K562 (cell line): ENCODE results near the gene C6orf89. TPM values are rescaled to one million over a fixed set of nuclear protein-coding genes. Genes with fewer than 3 reads are reported as not detected.

Experiments used
- BDP1 ChIP-seq: IDR thresholded peaks from 3 replicates; pipeline ENCODE4 v1.6.1; 2011; ENCODE audit not compliant: insufficient read length, insufficient read depth
- BRD9 ChIP-seq: fragments of 450-650 bp; IDR thresholded peaks from 2 replicates; pipeline ENCODE4 v1.6.1; 2018; ENCODE audit warnings: low read depth; ENCODE audit not compliant: partially characterized antibody
- CREM ChIP-seq: IDR thresholded peaks from 2 replicates; pipeline ENCODE4 v1.6.1; 2014; ENCODE audit warnings: antibody characterized with exemption, low read depth
- CTCF ChIP-seq, 3 experiments: IDR thresholded peaks in 2 of 3; conservative IDR thresholded peaks in 1 of 3; 2 replicates each; pipeline ENCODE4 v1.5.1; 2011 to 2012; ENCODE audit warnings: low read length in 3 of 3, mild to moderate bottlenecking in 3 of 3, control low read depth in 2 of 3, improper control_type of control experiment in 1 of 3, inconsistent platforms in 1 of 3, low read depth in 1 of 3, mixed read lengths in 1 of 3, moderate library complexity in 1 of 3; ENCODE audit not compliant: insufficient read depth in 2 of 3
- HEY1 ChIP-seq: fragments of 250-450 bp; sonication (Bioruptor Pico); IDR thresholded peaks from 2 replicates; pipeline ENCODE4 v1.5.0; 2020; ENCODE audit warnings: mild to moderate bottlenecking, moderate library complexity, borderline replicate concordance
- HSF4 ChIP-seq: fragments of 250-450 bp; sonication (Bioruptor Pico); IDR thresholded peaks from 2 replicates; pipeline ENCODE4 v2.1.2; 2022; ENCODE audit warnings: mild to moderate bottlenecking, moderate library complexity, borderline replicate concordance
- KLF10 ChIP-seq: fragments of 250-450 bp; sonication (Bioruptor Pico); IDR thresholded peaks from 2 replicates; pipeline ENCODE4 v1.6.1; 2021; ENCODE audit warnings: matching md5 sums
- MITF ChIP-seq: IDR thresholded peaks from 2 replicates; pipeline ENCODE4 v1.6.1; 2014; ENCODE audit warnings: antibody characterized with exemption
- MLLT1 ChIP-seq, 2 experiments: fragments of 450-650 bp; IDR thresholded peaks; 2 replicates each; pipeline ENCODE4 v1.6.1; 2016
- RUNX1 ChIP-seq: sonication (generic); IDR thresholded peaks from 2 replicates; pipeline ENCODE4 v1.6.1; 2016; ENCODE audit warnings: antibody characterized with exemption, low read depth
- SMARCA4 ChIP-seq: fragments of 450-650 bp; IDR thresholded peaks from 2 replicates; pipeline ENCODE4 v1.6.1; 2016
- SMARCA5 ChIP-seq: fragments of 450-650 bp; IDR thresholded peaks from 2 replicates; pipeline ENCODE4 v1.6.1; 2016
- SREBF2 ChIP-seq: sonication (generic); formaldehyde crosslinking; IDR thresholded peaks from 2 replicates; pipeline ENCODE4 v1.4.0; 2020; ENCODE audit warnings: mild to moderate bottlenecking, missing genetic modification reagents
- ZFP91 ChIP-seq: sonication (generic); formaldehyde crosslinking; IDR thresholded peaks from 2 replicates; pipeline ENCODE4 v1.8.0; 2022; ENCODE audit warnings: mild to moderate bottlenecking, missing genetic modification reagents
- ZNF23 ChIP-seq: fragments of 250-450 bp; sonication (Bioruptor Pico); IDR thresholded peaks from 2 replicates; pipeline ENCODE4 v1.4.0; 2020; ENCODE audit warnings: mild to moderate bottlenecking
- ZNF584 ChIP-seq: fragments of 200-800 bp; sonication (Bioruptor generic); IDR thresholded peaks from 2 replicates; pipeline ENCODE4 v1.6.1; 2016; ENCODE audit warnings: low read depth, mild to moderate bottlenecking, missing genetic modification characterization, missing compliant biosample characterization
- ZNF639 ChIP-seq, 2 experiments: fragments of 200-800 bp in 1 of 2; sonication (Bioruptor generic) in 1 of 2; sonication (generic) in 1 of 2; formaldehyde crosslinking in 1 of 2; IDR thresholded peaks in 1 of 2; conservative IDR thresholded peaks in 1 of 2; 2 replicates each; pipeline versions ENCODE4 v1.5.0 to v1.6.1; 2016 to 2020; ENCODE audit warnings: missing compliant biosample characterization in 1 of 2, missing genetic modification characterization in 1 of 2, missing genetic modification reagents in 1 of 2
- ZNF699 ChIP-seq: fragments of 250-450 bp; sonication (Bioruptor Pico); IDR thresholded peaks from 2 replicates; pipeline ENCODE4 v1.8.0; 2021; ENCODE audit warnings: mild to moderate bottlenecking, moderate library complexity; ENCODE audit not compliant: insufficient replicate concordance
- ZNF778 ChIP-seq: fragments of 450-650 bp; formaldehyde crosslinking; IDR thresholded peaks from 2 replicates; pipeline ENCODE4 v1.4.0; 2020; ENCODE audit warnings: mild to moderate bottlenecking, moderate library complexity
- polyA plus RNA-seq, 8 experiments: library from polyadenylated mRNA; depleted of rRNA in 4 of 8; stranded (reverse) in 5 of 8; unstranded in 3 of 8; fragments of >200 nt; fragmentation: Nextera tagmentation in 2 of 8; fragmentation: Illumina TruSeq in 1 of 8; extraction: Ambion mirVana in 2 of 8; extraction: Trizol in 1 of 8; gene quantifications; 2 replicates each; pipeline versions ENCODE4 v1.2.1 to v1.2.3, GENCODE V29; 2011 to 2014; ENCODE audit warnings: inconsistent platforms in 1 of 8, missing spikeins in 1 of 8
- total RNA-seq, 7 experiments: library from RNA; depleted of rRNA in 6 of 7; stranded (reverse); fragments of >200 nt in 6 of 7; fragmentation: Illumina TruSeq in 2 of 7; extraction: Trizol in 2 of 7; gene quantifications; 2 replicates each; pipeline versions ENCODE4 v1.2.1 to v1.2.3, GENCODE V29; 2011 to 2021; ENCODE audit warnings: low replicate concordance in 1 of 7

Gene C6orf89
- total and polyA plus RNA-seq, 9 of the 15 experiments (the other 6 are each of a cell fraction or from before 2014, with no cell fraction given) = 35.2 to 111 (median 58.5) TPM

GRCh38 chr6:36885461-36886401 is at the start of gene C6orf89 (continued):
- TF ChIP-seq MLLT1 (IDR thresholded peaks at IDR 0.05) = peak; percentile 79 to 87; a peak in 3 of 4 replicates
- peak; percentile 73 for TF ChIP-seq RUNX1
- TF ChIP-seq SREBF2 (CRISPR knock-in tag) = no peak
- no peak for TF ChIP-seq MITF
- no peak for TF ChIP-seq SMARCA5
- peak; percentile 47; the same call in 1 of the 2 replicates for TF ChIP-seq HEY1 (CRISPR knock-in tag)
- peak; percentile 69 for TF ChIP-seq BRD9
- 0 out of 2 replicates have a peak, but pooled peaks have one; percentile 53 for TF ChIP-seq ZNF584 (CRISPR knock-in tag)
- no peak for TF ChIP-seq BDP1
- TF ChIP-seq ZNF699 (CRISPR knock-in tag) = no peak
- TF ChIP-seq ZFP91 = no peak
- TF ChIP-seq ZNF639 (CRISPR knock-in tag; conservative IDR thresholded peaks at IDR 0.05 in 1 of 2, IDR thresholded peaks at IDR 0.05 in 1 of 2) = peak in 1 of 2 experiments; percentile 90; a peak in 2 of 4 replicates
- no peak for TF ChIP-seq ZNF778 (CRISPR knock-in tag)
- TF ChIP-seq SMARCA4 = 0 out of 2 replicates have a peak, but pooled peaks have one; percentile 9
- TF ChIP-seq KLF10 (CRISPR knock-in tag) = no peak
- no peak for TF ChIP-seq HSF4
- no peak for TF ChIP-seq ZNF23
- peak; percentile 81 to 97 (median 95) for TF ChIP-seq CTCF (IDR thresholded peaks at IDR 0.05 in 2 of 3, conservative IDR thresholded peaks at IDR 0.05 in 1 of 3; ENCODE audit: insufficient read depth in 2 of 3, low read depth in 1 of 3, low read length in 3 of 3)
- peak; percentile 89 for TF ChIP-seq CREM
